DMS114 treated with DMSO at 0.1 percent for 48 hours (cell line): Measurements from ENCODE around the gene MYO7B.

Experiments
- DNase-seq: peaks from one replicate; lab custom pipeline; 2025; ENCODE audit not compliant: unreplicated experiment; lab: John Stamatoyannopoulos, UW

Gene MYO7B

DNA sequence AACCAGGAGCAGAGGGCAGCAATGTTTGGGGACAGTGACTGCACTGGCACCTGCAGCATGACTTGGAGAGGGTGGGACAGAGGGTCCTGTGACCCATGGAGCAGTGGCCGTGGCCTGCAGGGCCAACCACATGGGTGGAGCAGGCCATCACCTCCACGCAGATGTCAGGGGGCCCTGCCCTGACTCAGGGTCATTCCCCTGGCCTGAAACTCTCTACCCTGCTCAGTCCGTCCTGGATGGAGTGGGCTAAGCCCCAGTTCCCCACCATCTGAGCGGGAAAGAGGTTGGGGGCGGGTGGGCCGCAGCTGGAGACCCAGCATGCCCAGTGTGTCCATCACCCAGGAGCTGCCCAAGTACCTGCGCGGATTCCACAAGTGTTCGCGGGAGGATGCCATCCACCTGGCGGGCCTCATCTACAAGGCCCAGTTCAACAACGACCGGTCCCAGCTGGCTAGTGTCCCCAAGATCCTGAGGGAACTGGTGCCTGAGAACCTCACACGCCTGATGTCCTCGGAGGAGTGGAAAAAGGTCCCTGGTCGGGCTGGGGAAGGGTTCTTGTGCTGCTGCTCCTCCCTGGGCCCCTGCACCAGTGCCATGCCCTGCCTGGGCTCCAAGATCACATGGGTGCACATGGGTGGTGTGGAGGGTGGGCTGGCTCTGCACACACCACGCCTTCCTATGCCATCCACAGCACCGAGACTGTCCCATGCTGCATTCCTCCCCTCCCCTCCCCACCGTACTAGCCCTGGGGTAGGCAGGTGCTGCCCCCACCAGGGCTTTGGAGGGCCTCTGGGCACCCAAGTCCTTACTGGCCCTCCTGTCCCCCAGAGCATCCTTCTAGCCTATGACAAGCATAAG is 100.1 kb downstream of the MYO7B start:
- no peak for DNase-seq

DNA sequence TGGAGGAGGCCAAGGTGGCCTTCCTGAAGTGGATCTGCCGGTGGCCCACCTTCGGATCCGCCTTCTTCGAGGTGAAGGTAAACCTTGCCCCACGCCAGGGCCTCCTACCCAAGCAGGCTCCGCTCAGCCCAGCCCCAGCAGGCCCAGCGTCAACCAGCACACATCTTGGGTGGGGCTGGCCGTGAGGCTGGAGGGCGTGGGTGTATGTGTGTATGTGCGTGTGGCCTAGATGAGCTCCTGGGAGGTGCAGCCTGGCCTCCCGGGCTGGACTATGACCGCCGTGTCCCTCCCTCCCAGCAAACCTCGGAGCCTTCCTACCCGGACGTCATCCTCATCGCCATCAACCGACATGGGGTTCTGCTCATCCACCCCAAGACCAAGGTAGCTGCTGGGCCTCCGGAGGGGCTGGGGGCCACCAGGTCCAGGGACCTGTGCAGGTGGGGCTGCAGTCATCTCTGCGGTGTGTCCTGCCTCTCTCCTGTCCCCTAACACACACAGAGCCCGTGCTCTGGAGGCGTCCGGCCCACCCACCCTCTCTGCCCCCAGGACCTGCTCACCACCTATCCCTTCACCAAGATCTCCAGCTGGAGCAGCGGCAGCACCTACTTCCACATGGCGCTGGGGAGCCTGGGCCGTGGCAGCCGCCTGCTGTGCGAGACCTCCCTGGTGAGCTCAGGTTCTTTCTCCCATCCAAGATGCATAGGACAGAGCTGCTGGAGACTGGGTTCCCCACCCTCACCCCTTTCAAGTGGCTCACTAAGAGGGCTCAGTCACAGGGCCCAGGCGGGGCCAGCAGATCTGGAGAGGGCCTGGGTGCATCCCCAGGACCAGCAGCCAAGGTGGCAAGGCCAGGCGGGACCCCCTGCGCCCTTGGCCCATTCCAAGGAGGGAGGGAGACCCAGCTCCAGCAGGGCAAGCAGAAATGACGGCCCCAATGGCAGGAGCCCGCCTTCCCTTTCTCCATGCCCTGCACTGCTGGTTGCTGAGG is 101.1 kb downstream of the MYO7B start:
- no peak for DNase-seq

DNA sequence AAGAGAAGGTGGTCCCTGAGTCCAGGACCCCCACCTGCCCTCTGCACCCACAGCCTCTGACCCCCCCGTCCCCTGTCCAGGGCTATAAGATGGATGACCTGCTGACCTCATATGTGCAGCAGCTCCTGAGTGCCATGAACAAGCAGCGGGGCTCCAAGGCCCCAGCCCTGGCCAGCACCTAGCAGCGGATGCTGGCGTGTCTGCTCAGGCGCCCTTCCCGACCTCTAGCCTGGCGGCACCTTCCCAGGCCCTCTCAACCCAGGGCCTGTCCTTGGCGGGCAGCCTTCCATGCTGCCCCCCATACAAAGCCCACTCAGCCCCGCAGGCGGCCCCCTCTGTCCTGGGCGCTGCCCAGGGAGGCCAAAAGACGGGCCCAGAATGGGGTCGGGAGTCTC is 101.8 kb downstream of the MYO7B start:
- DNase-seq: no peak

DNA sequence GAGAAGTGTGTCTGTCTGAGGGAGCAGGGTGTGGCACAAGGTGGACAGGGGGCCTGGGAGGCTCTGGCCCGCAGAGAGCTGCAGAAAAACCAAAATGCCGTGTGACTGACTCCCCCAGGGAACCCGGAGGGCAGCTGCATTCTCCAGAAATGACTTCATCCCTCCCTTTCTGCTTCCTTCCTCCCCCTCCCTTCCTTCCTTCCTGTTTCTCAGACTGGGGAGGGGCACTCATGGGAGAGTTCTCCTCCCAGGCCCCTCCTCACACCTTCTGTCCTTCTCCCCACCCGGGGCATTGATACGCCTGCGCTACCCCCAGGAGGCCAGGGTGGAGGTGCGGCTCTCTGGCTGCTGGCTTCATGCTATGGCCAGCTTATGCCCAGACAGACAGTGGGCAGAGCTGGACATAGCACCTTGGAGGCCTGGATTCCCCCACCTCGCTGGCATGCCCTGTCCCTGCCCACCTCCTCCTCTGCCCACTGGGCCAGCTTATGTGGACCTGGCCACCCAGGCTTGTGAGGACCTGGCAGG is 102.3 kb downstream of the MYO7B start:
- no peak for DNase-seq

DNA sequence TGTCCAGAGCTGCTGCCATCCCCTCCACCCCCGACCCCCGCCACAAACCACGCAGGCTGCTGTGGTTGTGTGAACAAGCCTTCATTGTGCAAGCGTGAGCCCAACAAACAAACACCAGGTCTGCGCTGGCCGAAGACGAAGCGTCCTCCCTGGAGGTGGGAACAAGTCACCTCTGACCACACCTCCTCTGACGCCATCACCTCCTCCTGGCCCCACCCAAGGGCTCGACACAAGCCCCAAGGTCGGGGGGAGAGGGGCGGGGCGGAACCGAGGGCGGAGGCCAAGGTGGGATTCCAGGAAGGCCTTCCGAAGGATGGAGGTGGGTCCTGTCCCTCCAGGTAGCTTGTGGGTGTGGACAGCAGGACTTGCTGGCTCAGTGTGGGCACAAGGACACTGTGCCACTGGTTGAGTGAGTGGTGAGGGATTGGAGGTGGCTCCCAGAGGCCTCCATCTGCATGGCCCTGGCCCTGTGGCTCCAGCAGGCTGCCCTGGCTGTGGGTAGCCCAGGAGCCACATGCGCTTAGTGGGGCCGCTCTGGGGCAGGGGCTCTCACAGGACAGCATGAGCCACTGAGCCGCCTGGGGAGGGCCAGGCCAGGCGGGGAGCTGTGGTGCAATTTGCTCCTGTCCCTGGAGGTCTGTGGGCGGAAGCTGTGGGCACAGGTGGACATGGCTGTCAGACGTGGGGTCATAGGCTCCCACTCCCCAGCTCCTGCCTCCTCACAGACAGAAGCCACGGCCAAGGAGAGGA is 103.1 kb downstream of the MYO7B start:
- no peak for DNase-seq

DNA sequence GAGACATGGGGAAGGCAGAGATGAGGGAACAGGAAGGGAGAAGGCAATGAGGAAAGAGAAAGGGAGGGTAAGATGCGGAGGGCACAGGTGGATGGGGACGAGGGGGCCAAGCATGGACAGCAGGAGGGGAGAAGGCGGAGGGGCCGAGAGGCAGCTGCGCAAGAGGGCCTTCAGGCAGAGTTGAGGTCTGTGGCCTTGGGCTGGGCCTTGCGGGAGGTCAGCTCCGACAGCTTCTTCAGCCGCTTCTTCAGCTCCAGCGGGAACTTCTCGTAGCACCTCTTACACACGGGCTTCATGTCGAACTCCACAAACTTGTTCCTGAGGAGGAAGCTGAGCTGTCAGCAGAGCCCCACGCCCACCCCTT is 103.6 kb downstream of the MYO7B start:
- DNase-seq: no peak

DNA sequence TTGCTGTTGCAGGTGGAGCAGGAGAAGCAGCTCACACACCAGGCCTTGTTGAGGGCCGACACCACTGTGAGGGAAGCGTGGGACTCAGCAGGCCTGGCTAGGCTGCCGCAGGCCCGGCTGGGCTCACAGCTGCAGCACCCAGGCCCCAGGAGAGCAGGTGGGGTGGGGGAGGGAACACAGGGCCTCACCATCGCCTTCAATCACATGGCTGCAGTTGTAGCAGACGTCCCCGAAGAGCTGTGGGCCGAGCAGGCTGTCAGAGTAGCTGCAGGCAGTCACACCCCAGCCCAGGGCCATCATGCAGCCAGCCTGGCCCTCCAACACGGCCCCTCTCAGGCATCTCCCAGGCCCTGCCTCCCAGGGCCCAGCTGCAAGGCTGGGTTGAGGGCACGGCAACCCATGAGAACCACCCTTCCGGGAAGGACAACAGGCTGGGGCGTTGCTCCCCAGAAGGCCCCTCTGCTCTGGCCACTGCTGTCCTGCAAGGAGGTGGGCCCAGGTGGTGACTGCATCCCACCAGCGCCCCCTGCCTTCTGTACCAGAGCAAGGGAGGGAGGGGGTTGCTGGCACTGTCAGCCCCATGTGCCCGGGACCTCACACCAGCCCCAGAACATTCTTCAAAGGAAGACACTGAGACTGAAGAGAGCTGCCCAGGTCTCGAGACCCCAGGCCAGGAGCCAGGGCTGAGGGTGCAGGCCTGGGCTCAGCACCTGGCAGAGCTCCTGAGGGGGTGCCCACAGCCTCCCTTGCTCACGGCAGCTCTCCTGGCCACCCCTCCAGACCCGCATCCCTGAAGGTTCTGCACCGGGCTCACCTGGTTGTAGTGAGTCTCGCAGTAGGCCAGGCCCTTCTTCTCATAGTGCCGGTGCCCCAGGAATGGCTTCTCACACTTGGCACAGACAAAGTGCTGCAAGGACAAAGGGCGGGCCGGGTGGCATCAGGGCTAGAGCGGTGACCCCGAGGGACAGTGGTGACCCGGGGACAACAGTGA is 104.9 kb downstream of the MYO7B start:
- DNase-seq: no peak

DNA sequence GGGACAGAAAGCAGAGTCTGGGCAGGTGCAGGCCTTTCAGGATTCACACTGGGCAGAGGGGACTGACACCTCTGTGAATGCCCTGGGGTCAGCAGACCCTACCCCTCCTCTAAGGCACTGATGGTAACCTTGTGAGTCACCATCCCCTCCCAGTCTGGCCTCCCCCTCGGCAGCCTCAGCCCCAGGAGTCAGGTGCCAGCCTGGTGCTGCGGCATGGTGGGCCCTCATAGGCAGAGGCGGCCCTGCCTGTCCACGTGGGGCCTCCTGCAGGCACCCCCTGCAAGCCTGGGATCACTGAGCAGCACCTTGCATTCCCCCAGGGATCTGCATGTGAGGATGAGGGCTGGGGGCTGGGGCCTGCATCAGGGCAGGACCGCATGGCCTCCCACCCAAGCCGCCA is 105.7 kb downstream of the MYO7B start:
- no peak for DNase-seq

DNA sequence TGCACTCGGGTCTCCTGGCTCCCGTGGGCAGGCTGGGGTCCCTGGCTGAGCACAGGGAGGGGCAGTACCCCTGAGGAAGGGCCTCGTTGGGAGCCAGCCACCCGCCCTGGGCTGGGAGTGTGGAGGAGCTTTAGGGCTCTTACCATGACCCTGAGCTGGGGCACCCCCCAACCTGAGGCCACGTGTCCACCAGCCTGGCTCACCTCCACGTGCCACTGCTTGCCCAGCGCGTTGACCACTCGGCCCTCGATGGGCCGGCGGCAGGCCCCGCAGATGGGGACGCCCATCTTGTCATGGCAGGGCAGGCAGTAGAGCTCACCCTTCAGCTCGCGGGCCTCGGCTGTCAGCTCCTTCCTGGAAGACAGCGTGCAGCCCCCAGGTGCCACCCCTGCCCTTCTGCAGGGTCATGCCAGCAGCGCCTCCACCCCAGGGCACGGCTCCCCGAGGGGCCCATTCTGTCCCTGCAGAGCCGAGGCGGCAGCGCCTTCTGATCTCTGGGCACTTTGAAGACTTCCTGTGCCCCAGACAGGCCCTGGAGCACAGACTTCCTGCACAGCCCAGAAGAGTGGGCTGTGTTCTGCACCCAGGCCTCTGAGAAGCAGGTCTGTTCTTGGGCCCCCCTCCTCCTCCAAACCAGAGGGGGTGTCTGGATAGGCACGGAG is 106.5 kb downstream of the MYO7B start:
- DNase-seq: no peak

DNA sequence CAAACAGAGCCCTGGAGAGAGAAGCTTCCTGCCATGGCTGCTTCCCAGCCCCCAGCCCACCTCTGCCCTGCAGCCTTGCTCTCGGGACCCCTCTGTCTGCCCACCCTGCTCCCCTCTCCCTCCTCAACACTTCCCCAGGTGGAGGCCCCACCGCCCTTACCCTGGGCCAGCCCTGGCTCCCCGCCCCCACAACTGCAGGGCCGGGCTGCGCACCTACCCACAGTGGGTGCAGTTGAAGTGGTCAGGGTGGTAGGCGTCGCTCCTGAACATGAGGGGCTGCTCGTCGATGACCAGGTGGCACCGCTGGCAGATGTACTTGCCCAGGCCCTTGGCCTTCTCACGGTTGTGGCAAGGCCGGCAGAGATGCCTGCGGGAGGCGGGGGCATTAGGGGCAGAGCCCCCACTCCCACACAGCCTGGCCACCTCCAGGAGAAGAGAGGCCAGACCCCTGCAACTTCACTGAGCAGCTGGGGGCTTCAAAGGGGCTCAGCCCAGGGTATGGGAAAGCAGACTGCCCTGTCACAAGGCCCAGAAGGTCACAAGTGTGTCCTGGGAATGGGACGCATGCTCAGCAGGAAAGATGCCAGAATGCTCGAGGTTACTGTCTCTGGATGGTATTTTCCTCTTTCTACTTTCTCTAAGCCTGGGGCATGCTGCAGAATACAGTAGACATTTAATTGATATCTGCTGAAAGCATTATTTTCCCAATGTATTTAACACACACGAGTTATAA is 107.4 kb downstream of the MYO7B start:
- no peak for DNase-seq

DNA sequence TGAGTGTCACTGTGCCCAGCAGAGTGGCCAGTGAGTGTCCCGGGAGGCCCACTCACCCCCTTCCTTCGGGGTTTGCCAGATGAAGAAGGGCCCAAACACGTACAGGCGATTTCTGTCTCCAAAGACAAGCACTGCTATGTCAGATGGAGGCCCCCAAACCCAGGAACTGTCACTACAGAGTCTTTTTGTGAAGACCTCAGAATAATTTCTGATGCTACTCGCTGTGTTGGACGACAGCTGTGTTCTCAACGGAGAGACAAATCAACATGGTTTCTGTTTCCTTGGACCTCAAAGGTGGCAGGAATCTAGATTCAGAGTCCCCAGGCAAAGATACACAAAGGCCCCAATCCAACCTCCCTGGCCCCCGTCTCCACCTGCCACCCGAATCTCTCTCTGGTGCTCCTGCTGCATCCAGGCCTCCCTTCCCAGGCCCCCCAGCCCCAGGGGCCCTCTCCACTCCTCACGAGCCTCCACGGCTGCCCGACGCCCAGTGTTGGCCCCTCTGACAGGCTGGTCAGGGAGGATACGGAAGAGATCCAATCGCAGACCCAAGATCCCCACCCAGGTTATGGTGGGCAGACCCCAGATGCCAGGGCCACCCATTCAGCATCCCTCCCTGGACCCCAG is 108.1 kb downstream of the MYO7B start:
- DNase-seq: no peak

DNA sequence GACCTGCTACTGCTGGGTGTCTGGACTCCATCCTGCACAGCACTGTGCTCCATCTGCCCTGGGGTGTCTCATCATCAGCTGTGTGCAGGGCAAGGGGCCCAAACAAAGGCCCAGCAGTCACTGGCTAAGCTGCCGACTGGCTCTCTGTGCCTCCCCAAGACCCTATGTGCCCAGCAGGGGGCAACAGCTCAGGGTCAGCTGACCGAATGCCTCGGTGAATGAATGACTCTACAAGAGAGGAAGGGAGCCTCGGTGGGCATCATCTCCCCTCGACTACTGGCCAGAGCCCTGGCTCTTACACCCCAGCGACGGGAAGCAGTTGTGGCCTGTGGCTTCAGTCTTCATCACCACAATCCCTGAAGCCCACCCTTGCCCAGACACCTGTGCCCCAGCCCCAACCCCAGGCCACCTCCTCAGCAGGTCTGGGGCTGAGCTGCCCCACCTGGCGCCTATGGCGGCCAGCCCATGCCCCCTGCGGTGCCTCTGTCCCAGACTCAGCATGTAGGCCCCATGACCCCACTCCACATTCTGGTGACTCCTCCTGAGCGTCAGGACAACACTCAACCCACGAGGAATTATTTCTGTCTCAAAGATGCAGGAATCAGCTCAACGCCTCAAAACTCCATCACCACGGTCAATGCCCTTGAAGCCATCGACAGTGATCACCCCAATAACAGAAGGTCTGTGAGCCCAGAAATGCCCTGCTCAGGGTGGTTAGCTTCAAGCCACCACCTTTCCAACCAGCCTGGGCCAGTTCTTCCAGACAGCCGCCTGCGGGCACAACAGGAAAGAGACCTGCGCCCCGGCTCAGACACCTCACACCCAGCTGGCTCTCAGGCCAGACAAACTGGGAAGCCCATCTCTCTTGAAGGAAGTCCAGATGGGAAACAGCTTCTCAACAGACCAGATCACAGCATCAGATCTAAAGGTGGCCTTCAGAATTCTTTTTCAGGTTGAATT is 108.9 kb downstream of the MYO7B start:
- DNase-seq: no peak

DNA sequence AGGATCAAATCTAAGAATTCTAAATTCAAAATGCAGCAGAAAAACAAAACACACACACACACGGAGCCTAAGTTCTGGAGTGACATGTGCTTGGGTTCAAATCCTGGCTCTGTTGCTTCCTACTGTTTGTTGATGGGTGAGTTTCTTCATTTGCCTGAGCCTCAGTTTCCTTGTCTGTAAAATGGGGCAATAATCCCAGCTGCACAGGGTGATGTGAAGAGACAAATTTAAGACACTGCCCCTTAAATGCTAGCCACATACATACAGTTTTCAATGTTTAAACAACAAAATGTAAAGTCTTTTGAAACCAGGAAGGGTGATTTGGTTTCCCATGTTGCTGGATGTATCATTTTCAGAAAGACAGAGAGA is 109.5 kb downstream of the MYO7B start:
- no peak for DNase-seq

DNA sequence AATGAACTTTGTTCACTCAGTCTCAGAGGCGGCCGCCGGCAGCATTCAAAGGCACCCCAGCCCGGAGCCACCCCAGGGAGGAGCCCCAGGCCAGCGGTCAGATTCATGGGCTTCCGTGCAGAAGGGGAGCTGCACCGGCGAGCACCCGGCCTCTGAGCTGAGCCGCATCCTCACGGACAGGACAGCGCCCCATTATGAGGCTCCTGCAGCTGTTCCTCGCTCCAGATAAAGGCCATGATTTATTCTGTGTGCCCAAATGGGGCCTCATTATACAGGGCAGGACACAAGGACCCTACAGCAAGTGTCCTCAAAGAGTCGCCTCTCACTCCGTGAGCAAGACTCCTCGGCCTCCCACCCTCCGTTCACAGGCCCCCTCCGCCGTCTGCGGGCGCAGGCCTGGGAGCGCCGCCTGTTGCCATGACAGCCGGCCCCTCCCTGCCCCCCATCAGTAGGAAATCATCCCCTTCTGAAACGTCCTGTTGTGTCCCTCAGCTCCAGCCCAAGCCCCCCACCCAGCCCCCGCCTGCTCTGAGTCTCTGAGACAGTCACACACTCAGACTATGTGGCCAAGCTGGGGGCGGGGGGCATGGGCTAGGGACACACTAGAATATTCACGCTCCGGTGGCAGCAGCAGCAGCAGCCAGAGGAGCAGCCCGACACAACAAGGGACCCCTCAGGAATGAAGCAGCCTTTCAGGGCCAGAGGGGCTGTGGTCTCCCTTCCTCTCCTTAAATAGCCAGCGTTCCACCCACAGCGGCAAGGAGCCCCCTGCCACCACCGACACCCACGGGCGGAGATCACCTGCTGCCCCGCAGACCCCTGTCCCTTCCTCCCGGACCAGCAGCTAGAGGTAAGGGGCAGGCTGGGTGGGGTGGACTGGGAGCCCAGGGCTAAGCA is 110.2 kb downstream of the MYO7B start, which contains the start of gene GPR17:
TSS of gene GPR17 (plus strand) at position 759 of the 897 bp plus-strand sequence. CDS start 4,583 bp downstream, outside the sequence.
- DNase-seq: no peak

DNA sequence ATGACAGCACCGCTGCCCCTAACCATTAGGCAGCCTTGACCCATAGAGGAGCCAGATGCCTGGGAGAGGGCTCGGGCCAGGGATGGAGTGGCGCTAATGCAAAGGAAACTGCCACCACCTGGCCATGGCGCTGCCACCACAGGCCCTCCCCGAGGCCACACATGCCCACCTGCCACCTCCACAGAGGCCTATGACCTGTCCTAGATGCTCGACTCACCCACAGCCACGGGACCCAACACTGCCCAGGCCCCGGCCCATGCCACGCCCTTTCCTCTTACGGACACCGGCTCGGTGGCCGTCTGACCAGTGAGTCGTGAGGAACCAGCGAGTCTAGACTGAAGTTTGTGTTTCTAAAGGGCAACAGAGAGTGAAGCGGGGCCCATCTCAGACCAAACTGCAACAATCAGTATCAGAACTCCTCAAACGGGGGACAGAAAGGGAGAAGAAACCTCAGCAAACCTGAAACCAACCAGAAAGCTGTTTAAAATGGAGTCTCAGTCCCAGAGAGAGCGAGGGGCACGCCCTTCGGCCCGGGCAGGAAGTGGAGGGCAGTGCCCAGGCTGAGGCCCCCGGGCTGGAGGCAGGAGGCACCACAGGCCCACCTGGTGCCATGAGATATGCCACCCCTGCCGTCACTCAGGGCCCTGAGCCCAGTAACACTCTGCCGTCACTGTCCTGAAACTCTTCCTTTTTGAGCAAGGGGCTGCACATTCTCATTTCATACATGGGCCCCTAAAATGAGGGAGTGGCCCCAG is 111.2 kb downstream of the MYO7B start:
- no peak for DNase-seq
